Fibroblast of the aortic adventitia (primary cell): ENCODE results near the gene SMS. TPM values are rescaled to one million over a fixed set of nuclear protein-coding genes. Genes with fewer than 3 reads are reported as not detected.

Source experiments
- DNase-seq: peaks from one replicate; pipeline ENCODE4 v3.0.0-alpha.2; 2010; ENCODE audit warnings: low read depth
- H3K4me3 ChIP-seq: 2 replicates; pipeline ENCODE4 v1.5.1; 2011; ENCODE audit warnings: low read depth, mild to moderate bottlenecking, control low read depth, low read length, moderate library complexity
- total RNA-seq: library from RNA; depleted of rRNA; stranded (reverse); fragments of >200 nt; gene quantifications from 2 replicates; pipeline ENCODE4 v1.2.3, GENCODE V29; 2012; ENCODE audit warnings: low replicate concordance
- TF ChIP-seq, protein P1 (sequence below): IDR thresholded peaks from 2 replicates; pipeline ENCODE4 v1.5.1; 2011; ENCODE audit warnings: mild to moderate bottlenecking, low read length, control low read depth, inconsistent platforms; ENCODE audit not compliant: insufficient read depth

SMS gene
- total RNA-seq, 1 donor = 214 TPM

DNA sequence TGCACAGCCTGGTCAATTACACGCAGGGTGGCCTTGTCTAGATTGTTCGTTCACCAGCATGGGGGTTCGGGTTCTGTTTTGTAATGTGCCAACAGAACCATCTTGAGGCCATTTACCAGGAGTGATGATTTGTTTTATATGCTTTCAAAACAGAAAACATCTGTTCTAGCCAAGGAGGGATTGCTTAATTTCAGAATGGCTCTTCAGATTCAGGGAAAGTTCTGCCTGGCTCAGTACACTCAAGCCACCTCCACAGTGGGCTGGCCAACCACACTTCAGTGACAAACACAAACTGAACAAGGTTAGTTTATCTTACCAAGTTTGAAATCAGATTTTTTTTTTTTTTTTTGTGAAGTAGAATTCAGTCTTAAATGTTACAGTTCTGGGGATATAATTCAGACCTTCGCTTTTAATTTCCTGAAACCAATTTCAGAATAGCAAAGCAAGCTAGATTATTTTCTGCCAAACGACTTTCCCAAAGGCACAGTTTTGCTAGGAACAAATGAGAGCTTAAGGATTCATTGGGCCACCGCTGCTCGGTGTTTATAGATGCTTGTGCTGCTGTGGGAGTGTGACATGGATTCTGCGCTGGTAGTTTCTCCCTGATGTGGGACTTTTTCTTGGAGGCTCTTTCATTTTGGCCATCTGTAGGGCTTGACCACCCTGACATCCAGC, 23.4 kb downstream of the SMS start:
- peak; percentile 63 for DNase-seq
- peak overlapping the region; percentile 6 for H3K4me3 ChIP-seq
- TF ChIP-seq, protein P1, sequence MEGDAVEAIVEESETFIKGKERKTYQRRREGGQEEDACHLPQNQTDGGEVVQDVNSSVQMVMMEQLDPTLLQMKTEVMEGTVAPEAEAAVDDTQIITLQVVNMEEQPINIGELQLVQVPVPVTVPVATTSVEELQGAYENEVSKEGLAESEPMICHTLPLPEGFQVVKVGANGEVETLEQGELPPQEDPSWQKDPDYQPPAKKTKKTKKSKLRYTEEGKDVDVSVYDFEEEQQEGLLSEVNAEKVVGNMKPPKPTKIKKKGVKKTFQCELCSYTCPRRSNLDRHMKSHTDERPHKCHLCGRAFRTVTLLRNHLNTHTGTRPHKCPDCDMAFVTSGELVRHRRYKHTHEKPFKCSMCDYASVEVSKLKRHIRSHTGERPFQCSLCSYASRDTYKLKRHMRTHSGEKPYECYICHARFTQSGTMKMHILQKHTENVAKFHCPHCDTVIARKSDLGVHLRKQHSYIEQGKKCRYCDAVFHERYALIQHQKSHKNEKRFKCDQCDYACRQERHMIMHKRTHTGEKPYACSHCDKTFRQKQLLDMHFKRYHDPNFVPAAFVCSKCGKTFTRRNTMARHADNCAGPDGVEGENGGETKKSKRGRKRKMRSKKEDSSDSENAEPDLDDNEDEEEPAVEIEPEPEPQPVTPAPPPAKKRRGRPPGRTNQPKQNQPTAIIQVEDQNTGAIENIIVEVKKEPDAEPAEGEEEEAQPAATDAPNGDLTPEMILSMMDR = no peak

DNA sequence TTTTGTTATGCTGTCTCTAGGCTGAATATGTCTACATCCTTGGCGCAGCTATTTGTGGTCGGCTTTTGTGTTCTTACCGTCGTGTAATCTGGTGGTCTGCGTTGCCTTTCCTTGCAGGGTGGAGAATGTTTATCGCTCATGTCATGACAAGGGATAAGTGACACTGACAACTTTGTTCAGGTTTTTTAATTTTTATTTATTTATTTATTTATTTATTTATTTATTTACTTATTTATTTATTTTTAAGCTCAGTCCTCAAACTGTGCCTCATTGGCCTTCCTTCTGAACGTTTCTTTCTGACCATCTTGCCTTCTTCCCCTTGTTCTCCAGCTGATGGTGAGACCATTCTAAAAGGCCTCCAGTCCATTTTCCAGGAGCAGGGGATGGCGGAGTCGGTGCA, 26.4 kb downstream of the SMS start:
- no peak for DNase-seq
- TF ChIP-seq, protein P1 = no peak
- H3K4me3 ChIP-seq = no peak overlapping the region

DNA sequence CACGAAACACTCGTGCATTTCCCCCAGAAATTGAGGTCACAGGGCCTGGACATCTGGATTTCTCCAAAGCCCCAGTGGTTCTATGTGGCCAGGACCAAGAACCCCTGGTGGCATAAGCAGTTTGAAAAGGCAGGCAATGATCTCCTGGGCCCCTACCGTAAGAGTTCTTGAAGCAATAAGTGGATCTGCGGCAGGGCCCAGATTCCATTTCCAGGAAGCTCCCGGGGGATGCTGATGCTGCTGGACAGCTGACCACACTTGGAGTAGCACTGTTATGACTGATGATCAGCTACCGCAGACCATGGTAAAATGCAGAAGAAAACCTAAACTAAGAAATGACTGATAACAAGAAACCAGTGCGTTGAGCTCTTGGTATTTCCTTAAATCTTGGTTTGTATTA, 27.8 kb downstream of the SMS start:
- TF ChIP-seq, protein P1 = no peak
- no peak overlapping the region for H3K4me3 ChIP-seq
- peak; percentile 32 for DNase-seq

DNA sequence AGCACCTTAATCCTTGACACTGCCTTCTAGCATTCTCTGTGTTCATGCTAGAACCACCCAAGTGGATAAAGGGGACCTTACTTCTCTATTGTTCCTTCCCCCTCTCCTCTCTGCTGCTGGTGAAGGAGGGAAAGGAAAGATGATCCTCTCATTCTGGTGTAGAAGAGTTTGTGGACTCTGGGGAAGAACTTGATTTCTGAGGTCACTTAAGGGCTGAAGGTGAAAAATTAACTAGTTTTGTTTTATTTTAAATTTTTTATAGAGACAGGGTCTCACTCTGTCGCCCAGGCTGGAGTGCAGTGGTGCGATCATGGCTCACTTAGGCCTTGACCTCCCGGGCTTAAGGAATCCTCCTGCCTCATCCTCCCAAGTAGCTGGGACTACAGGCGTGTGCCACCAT, 29.8 kb downstream of the SMS start:
- DNase-seq = no peak
- no peak overlapping the region for H3K4me3 ChIP-seq
- TF ChIP-seq, protein P1 = no peak

DNA sequence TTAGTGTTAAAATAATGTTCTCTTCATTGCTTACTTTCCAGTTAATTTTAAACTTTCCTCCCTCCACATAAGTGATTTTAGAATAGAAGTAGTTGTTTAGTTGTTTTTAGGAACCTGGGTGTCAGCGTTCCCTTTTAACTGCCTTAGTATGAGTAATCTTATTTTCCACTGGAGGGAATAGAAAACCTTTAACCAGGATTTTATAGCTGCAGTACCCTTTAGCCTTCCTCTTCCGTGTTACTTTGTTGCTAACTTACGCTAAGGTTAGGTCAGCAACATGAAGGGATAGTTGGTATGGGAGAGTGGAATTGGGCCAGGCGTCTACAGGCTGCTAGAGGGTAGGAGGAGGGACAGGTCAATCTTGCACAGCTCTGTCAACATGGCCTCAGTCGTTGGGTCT, 31.5 kb downstream of the SMS start:
- no peak overlapping the region for H3K4me3 ChIP-seq
- TF ChIP-seq, protein P1 = no peak
- no peak for DNase-seq

DNA sequence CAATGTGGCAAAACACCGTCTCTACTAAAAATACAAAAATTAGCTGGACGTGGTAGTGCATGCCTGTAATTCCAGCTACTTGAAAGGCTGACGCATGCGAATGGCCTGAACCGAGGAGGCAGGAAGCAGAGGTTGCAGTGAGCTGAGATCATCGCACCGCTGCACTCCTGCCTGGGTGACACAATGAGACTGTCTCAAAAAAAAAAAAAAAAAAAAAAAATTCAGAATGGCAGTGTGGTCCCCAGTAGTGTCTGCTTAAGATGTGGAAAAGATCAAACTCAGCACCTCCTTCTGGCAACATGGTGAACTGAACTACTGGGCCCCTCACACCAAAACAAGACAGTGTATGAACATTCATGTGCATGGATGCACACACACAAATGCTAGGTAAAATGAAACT, 32.2 kb downstream of the SMS start:
- TF ChIP-seq, protein P1 = peak; percentile 20
- DNase-seq = peak; percentile 78
- H3K4me3 ChIP-seq = no peak overlapping the region
